ENCODE measurements around the gene CRACDL.

CRACDL gene

DNA sequence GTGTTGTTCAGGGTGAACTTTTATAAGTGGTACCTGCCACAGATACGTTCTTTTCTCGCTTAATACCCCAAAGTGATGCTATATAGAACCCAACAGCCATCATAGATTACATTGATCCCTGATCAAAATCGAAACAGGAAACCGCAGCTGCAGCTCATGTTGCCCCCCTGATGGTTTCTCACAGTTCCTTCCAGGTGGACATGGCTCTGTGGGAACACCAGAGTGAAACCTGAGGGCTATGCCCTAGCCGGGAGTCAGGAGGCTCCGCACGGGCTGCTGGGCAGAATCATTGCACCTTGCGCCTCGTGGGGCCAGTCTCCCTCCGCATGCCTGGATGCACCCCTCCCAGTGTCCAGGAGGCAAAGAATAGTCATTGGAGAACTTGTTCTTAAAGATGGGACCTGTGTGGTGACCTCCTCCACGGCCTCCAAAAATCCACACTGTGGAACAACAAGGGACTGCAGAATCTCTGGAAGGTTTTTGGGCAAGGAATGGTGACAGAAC is 61.8 kb downstream of the CRACDL start:
- no peak for ATAC-seq
- TF ChIP-seq, protein P1, sequence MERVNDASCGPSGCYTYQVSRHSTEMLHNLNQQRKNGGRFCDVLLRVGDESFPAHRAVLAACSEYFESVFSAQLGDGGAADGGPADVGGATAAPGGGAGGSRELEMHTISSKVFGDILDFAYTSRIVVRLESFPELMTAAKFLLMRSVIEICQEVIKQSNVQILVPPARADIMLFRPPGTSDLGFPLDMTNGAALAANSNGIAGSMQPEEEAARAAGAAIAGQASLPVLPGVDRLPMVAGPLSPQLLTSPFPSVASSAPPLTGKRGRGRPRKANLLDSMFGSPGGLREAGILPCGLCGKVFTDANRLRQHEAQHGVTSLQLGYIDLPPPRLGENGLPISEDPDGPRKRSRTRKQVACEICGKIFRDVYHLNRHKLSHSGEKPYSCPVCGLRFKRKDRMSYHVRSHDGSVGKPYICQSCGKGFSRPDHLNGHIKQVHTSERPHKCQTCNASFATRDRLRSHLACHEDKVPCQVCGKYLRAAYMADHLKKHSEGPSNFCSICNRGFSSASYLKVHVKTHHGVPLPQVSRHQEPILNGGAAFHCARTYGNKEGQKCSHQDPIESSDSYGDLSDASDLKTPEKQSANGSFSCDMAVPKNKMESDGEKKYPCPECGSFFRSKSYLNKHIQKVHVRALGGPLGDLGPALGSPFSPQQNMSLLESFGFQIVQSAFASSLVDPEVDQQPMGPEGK (CRISPR knock-in tag; IDR thresholded peaks at IDR 0.05; ENCODE audit: borderline replicate concordance) = no peak

DNA sequence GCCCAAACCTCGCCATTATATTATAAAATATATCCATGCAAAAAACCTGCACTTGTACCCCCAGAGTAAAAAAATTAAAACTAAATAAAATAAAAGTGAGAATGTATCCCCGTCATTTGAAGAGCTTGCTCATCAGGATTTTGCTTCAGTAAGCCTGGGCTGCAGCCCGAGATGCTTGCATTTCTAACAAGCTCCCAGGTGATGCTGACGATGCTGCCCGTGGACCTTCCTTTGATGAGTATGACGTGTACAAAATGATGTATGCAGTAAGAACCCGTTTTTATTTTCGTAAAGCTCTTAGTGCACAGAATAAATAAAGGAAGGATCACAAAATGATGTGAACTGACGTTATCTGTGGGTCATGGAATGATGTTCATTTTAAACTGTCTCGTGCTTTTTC is 63.5 kb downstream of the CRACDL start:
- no peak for ATAC-seq
- no peak for TF ChIP-seq GLIS3 (CRISPR knock-in tag; IDR thresholded peaks at IDR 0.05)
- TF ChIP-seq, protein P2, sequence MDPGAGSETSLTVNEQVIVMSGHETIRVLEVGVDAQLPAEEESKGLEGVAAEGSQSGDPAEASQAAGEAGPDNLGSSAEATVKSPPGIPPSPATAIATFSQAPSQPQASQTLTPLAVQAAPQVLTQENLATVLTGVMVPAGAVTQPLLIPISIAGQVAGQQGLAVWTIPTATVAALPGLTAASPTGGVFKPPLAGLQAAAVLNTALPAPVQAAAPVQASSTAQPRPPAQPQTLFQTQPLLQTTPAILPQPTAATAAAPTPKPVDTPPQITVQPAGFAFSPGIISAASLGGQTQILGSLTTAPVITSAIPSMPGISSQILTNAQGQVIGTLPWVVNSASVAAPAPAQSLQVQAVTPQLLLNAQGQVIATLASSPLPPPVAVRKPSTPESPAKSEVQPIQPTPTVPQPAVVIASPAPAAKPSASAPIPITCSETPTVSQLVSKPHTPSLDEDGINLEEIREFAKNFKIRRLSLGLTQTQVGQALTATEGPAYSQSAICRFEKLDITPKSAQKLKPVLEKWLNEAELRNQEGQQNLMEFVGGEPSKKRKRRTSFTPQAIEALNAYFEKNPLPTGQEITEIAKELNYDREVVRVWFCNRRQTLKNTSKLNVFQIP (CRISPR knock-in tag; IDR thresholded peaks at IDR 0.05; ENCODE audit: borderline replicate concordance, low read depth) = no peak
- no peak for TF ChIP-seq ARNTL (CRISPR knock-in tag; IDR thresholded peaks at IDR 0.05; ENCODE audit: borderline replicate concordance, low read depth)
- TF ChIP-seq ZNF8 (CRISPR knock-in tag; IDR thresholded peaks at IDR 0.05) = no peak
- TF ChIP-seq OSR1 (CRISPR knock-in tag; IDR thresholded peaks at IDR 0.05) = no peak

DNA sequence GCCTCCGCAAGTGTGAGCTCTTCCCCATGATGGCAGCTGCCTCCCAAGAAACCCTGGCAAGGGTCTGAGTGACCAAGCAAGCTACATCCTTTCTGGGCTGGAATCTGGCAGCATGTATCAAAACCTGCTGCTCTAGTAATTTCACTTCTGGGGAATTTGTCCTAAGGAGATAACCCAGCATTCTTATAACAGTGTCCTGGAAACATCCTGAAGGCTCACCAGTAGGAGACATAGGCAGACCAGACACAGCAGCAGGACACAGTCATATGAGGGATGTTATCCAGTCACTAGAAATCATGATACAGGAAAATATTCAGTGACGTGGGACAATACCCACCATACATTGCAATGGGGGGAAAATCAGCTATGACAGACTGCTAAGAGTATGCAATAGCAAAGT is 64.5 kb downstream of the CRACDL start:
- ATAC-seq = no peak
- TF ChIP-seq ARNTL (CRISPR knock-in tag; IDR thresholded peaks at IDR 0.05; ENCODE audit: borderline replicate concordance, low read depth) (no peak), CSDC2 (CRISPR knock-in tag; IDR thresholded peaks at IDR 0.05) (no peak), ZNF8 (CRISPR knock-in tag; IDR thresholded peaks at IDR 0.05) (no peak), BACH2 (CRISPR knock-in tag; IDR thresholded peaks at IDR 0.05; ENCODE audit: borderline replicate concordance) (no peak), ZFP30 (CRISPR knock-in tag; IDR thresholded peaks at IDR 0.05) (no peak), ZNF565 (CRISPR knock-in tag; conservative IDR thresholded peaks at IDR 0.05; ENCODE audit: low read depth) (no peak), ZC3H10 (CRISPR knock-in tag; IDR thresholded peaks at IDR 0.05) (no peak), TCF4 (CRISPR knock-in tag; IDR thresholded peaks at IDR 0.05; ENCODE audit: borderline replicate concordance) (no peak), RARB (CRISPR knock-in tag; IDR thresholded peaks at IDR 0.05) (no peak), PPARA (CRISPR knock-in tag; IDR thresholded peaks at IDR 0.05; ENCODE audit: borderline replicate concordance) (no peak), GLIS3 (CRISPR knock-in tag; IDR thresholded peaks at IDR 0.05) (no peak), TOX (CRISPR knock-in tag; IDR thresholded peaks at IDR 0.05; ENCODE audit: borderline replicate concordance) (no peak)
- TF ChIP-seq, protein P3, sequence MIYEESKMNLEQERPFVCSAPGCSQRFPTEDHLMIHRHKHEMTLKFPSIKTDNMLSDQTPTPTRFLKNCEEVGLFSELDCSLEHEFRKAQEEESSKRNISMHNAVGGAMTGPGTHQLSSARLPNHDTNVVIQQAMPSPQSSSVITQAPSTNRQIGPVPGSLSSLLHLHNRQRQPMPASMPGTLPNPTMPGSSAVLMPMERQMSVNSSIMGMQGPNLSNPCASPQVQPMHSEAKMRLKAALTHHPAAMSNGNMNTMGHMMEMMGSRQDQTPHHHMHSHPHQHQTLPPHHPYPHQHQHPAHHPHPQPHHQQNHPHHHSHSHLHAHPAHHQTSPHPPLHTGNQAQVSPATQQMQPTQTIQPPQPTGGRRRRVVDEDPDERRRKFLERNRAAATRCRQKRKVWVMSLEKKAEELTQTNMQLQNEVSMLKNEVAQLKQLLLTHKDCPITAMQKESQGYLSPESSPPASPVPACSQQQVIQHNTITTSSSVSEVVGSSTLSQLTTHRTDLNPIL (CRISPR knock-in tag; IDR thresholded peaks at IDR 0.05; ENCODE audit: low read depth) = no peak
- TF ChIP-seq, protein P4, sequence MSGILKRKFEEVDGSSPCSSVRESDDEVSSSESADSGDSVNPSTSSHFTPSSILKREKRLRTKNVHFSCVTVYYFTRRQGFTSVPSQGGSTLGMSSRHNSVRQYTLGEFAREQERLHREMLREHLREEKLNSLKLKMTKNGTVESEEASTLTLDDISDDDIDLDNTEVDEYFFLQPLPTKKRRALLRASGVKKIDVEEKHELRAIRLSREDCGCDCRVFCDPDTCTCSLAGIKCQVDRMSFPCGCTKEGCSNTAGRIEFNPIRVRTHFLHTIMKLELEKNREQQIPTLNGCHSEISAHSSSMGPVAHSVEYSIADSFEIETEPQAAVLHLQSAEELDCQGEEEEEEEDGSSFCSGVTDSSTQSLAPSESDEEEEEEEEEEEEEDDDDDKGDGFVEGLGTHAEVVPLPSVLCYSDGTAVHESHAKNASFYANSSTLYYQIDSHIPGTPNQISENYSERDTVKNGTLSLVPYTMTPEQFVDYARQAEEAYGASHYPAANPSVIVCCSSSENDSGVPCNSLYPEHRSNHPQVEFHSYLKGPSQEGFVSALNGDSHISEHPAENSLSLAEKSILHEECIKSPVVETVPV (CRISPR knock-in tag; IDR thresholded peaks at IDR 0.05) = no peak
- TF ChIP-seq, protein P5, sequence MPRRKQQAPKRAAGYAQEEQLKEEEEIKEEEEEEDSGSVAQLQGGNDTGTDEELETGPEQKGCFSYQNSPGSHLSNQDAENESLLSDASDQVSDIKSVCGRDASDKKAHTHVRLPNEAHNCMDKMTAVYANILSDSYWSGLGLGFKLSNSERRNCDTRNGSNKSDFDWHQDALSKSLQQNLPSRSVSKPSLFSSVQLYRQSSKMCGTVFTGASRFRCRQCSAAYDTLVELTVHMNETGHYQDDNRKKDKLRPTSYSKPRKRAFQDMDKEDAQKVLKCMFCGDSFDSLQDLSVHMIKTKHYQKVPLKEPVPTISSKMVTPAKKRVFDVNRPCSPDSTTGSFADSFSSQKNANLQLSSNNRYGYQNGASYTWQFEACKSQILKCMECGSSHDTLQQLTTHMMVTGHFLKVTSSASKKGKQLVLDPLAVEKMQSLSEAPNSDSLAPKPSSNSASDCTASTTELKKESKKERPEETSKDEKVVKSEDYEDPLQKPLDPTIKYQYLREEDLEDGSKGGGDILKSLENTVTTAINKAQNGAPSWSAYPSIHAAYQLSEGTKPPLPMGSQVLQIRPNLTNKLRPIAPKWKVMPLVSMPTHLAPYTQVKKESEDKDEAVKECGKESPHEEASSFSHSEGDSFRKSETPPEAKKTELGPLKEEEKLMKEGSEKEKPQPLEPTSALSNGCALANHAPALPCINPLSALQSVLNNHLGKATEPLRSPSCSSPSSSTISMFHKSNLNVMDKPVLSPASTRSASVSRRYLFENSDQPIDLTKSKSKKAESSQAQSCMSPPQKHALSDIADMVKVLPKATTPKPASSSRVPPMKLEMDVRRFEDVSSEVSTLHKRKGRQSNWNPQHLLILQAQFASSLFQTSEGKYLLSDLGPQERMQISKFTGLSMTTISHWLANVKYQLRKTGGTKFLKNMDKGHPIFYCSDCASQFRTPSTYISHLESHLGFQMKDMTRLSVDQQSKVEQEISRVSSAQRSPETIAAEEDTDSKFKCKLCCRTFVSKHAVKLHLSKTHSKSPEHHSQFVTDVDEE (CRISPR knock-in tag; IDR thresholded peaks at IDR 0.05) = no peak
- TF ChIP-seq, protein P1 (CRISPR knock-in tag; IDR thresholded peaks at IDR 0.05; ENCODE audit: borderline replicate concordance) = no peak

All from SK-N-SH treated with all-trans-retinoic acid at 6 μM for 48 hours (cell line).